GM19324 (cell line): ENCODE measurements around the gene CDCP1.

Source experiments
- ATAC-seq: cut with Tn5 transposase; IDR thresholded peaks from one replicate; pipeline ENCODE4 v1.9.1; 2021; ENCODE audit warnings: mild to moderate bottlenecking, moderate library complexity; ENCODE audit not compliant: unreplicated experiment, low FRiP score

The CDCP1 gene

GRCh38 chr3:45145681-45146614, at the start of gene CDCP1:
TSS of gene CDCP1 (minus strand) at chr3:45146378. CDS start at chr3:45146287, 91 bp downstream.
- ATAC-seq = no peak

DNA sequence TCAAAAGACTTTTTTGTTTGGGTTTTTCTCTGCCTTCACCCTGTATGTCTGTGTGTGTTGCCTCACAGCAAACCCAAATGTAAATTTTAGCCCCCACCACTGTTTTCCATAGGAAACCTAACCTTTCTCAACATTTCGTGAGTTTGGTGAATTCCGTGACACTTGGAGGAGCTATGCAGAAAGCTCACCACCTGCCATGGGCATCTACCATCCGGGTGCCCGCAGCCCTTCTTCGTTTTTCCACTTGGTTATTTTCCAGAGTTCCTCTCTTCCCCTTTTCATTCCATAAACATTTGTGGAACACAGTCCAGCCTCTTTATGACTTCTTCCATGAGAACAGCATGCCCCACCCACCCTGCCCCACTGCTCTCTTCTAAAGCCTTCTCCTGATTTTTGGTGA, 48.6 kb upstream of the CDCP1 start:
- no peak for ATAC-seq

DNA sequence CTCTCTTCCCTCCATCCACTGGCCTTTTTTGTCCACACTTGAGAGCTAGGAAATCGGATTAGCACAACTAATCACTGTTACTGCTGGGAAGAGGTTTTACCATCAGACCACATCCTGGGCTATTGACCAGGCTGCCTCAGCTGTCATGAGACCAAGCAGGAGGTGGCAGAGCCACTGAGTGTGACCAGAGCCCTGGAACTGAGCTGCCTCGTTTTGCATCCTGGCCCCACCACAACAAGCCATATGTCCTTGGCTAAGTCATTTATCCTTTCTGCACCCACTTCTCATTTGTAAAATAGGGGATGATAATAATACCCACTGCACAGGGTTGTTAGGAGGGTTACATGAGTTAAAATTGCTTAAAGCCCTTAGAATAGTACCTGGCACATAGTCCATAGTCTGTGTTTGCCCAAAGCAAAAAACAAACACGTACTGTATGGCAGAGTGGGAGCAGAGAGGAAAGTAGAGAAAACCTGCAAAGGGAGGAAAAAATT, 45.8 kb upstream of the CDCP1 start:
- ATAC-seq = no peak

DNA sequence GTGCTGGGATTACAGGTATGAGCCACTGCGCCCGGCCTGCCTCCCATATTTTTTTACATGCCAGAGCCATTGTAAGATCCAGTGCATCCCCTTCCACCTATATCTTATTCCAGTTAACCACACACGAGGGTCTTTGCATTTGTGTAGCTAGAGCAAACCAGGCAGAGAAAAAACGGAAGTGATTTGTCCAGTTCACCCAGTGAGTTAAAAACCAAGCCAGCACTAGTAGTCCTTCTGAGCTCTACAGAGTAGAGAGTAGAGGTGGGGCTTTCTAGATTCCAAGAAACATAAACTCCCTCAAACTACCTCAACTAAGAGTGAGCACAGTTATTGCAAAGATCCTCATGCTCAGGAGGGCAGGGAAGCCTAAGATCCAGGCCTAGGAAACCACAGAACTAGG, 45.2 kb upstream of the CDCP1 start:
- ATAC-seq = no peak

DNA sequence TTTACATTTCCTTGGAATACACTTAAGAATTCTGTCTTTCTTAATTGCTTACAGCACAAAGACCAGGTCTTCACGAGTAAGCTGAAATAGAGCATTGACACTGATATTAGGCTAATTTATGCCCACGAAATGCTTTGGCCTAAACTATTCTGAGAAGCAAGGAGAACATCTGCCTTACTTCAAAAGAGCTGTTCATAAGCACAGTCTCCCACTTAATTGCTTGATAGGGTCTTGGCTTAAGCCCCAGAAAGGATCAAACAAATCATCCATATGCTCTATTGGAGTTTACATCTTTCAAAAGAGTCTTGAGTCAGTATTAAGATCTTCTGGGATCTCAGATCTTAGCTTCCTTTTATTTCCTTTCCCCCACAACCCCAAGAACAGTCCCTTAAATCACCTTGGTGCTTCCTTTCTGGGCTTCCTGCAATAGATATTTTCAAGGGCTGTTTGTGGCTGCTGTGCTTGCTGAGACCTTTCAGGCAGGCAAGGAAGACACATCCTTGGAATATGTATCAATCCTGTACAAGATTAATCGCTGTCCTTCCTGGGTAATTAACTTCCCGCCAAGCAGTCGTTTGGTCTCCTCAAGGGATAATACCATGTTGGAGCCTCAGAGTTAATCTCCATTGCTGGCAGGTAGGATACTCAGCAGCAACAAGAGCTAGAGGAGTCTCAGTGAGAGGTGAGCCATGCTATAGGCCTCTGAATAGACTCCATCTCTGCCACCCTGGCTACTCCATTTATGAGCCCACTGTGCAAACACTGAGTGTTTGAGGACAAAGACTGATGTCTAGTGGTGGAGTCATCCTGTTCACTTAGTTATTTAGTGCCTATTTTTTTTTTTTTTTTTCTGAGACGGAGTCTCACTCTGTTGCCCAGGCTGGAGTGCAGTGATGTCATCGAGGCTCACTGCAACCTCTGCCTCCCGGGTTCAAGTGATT, 42.8 kb upstream of the CDCP1 start:
- no peak for ATAC-seq

DNA sequence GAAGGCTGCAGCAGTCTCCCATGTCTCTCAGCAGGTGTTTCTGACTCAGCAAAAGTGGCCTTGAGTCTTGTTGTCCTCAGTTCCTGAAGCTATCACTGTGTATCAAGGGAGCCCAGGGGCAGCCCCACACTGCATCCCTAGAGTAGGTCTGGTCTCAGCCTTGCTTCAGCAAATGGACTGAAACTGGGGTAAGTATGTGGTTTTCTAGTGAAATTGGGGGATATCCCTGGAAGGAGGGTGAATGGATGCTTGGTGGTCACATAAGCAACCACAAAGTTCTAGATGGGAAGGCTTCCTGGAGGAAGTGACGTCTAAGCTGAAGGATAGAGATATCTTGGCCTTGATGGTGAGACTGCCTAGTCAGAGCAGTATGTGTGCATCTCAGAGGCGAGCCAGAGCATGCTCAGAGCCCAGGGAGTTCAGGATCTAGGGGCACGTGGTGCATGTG, 41.5 kb upstream of the CDCP1 start:
- no peak for ATAC-seq

DNA sequence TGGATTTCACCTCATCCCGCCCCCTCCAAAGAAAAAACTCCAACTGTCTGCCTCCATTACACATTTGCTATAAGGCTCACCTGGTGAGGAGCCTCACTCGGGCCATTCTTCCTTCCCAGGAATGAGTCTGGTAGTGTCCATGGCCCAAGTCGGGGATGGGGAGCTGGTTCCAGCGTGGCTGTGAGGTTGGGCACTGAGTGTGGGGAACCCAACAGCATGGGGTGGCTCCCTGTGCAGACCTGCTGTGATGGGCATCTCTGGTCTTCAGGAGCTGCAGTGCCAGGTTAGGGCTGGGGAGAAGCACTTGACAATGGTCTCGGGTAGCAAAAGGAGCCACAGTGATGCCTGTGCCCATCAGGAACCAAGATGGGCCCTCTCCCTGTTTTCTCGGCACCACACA, 40.7 kb upstream of the CDCP1 start:
- no peak for ATAC-seq

GRCh38 chr3:45185461-45185860, 39.3 kb upstream of the CDCP1 start:
- ATAC-seq = no peak

GRCh38 chr3:45185052-45185451, 38.9 kb upstream of the CDCP1 start:
- no peak for ATAC-seq

- ATAC-seq = no peak
Measured at GRCh38 chr3:45183872-45184262, 37.7 kb upstream of the CDCP1 start.

GRCh38 chr3:45182915-45183871, 37.0 kb upstream of the CDCP1 start:
- no peak for ATAC-seq

DNA sequence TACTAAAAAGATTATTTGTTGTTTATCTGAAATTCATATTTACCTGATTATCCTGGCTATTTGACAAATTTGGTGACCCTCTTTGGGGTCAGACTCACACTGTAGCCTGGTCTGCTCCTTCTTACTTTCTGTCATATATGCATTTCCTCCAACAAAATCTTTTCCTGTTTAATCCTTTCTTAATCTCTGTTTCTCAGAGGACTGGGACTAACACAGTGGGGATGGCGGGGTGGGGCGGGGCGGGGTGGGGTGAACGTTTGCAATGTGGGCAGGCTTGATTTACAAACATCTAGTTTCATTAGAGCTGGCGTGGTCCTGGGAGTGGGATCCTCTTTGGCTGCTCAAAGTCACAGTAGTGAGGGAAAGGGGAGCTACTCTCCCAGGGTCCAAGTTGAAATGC, 35.3 kb upstream of the CDCP1 start:
- ATAC-seq = no peak

DNA sequence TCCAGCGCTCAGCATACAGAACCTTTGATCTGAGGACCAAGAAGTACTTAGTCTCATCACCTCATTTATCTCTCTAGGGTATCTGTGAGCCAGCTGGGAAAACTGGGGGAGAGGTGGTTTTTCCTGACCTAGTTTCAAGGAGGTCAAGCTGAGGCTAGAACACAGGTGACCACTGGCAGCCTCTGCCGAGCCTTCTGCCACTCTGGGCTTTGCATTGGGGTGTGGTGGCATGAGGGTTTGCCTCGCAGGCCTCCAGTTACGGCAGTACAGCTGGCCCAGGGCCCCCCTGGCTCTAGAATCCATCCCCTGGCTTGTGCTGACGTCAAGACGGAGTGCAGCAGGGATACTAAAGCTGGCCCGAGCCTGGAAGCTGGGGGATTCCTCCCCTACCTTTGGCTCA, 34.7 kb upstream of the CDCP1 start:
- ATAC-seq = no peak

DNA sequence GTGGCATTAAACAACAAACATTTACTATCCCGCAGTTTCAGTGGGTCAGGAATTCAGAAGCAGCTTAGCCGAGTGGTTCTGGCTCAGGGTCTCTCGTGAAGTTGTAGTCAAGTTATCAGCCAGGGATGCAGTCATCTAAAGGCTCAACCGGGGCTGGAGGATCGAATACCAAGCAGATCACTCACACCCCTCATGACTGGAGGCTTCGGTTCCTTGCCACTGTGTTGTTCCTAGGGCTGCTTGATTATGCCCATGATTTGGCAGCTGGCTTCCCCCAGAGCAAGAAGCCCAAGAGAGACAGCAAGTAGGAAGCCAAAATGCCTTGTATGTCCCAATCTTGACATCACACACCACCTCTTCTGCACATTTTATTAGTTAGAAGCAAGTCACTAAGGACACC, 33.9 kb upstream of the CDCP1 start:
- no peak for ATAC-seq

DNA sequence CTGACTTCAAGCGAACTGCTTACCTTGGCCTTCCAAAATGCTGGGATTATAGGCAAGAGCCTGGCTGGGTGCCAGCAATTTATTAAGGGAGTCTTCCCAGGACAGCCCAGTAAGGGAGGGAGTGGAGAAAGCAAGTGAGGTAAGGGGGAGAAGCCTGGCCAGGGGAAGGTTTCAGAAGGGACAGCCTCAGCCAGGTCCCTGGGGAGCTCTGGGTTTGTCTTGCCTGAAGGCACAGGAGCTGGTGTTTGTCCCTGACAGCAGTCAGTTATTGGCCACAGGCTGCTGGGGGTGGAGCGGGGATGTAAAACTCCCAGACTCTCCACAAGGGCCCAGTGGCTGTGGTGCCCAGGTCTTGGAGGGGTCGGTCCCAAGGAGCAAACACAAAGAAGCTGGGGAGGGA, 33.0 kb upstream of the CDCP1 start:
- no peak for ATAC-seq

- ATAC-seq = no peak
Measured at GRCh38 chr3:45178183-45179023, 32.2 kb upstream of the CDCP1 start.

- ATAC-seq = no peak
Measured at GRCh38 chr3:45176912-45177311, 30.7 kb upstream of the CDCP1 start.

GRCh38 chr3:45174234-45174633, 28.1 kb upstream of the CDCP1 start:
- no peak for ATAC-seq

DNA sequence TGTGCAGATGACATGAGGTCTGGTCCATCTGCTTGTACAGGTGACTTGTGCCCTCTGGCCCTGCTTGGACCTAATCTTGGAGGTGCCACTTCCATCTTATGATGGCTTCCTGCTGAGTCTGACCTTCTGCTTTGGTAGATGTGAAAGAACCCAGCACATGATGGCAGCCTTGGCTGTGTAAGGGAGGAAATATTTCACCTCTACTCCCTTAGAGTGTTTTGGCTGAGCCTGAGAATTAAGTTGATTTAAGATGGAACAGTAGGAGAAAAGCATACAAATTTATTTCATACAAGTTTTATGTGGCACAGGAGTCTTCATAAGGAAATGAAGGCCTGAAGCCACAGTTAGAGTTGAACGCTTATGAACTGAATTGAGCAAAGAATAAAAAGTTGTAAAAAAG, 27.6 kb upstream of the CDCP1 start:
- no peak for ATAC-seq
